ENCODE measurements around the gene SRPK3.
"Not testable (repeated sequence)": the region's sequence is repeated elsewhere in the genome, so short reads cannot be mapped to it uniquely, and the experiment has no call there.

SRPK3 gene

GRCh38 chrX:153780678-153781427, at the start of gene SRPK3:
Gene SRPK3 (plus strand): TSS chrX:153781041. CDS start chrX:153781087, 46 bp downstream.
- DNase-seq (ENCODE audit: extremely low read depth in 1 of 2, low read depth in 1 of 2) = no peak

GRCh38 chrX:153731117-153731844, 49.6 kb upstream of the SRPK3 start:
- no peak for DNase-seq (ENCODE audit: extremely low read depth in 1 of 2, low read depth in 1 of 2)

- no peak for DNase-seq (ENCODE audit: extremely low read depth in 1 of 2, low read depth in 1 of 2)
Measured at GRCh38 chrX:153731845-153732215, 49.0 kb upstream of the SRPK3 start.

- no peak for DNase-seq (ENCODE audit: extremely low read depth in 1 of 2, low read depth in 1 of 2)
Measured at GRCh38 chrX:153732401-153732800, 48.4 kb upstream of the SRPK3 start.

GRCh38 chrX:153733651-153734240, 47.1 kb upstream of the SRPK3 start:
- DNase-seq (ENCODE audit: extremely low read depth in 1 of 2, low read depth in 1 of 2) = no peak

- DNase-seq (ENCODE audit: extremely low read depth in 1 of 2, low read depth in 1 of 2) = no peak
Measured at GRCh38 chrX:153734871-153735270, 46.0 kb upstream of the SRPK3 start.

GRCh38 chrX:153735274-153735673, 45.6 kb upstream of the SRPK3 start:
- DNase-seq (ENCODE audit: extremely low read depth in 1 of 2, low read depth in 1 of 2) = no peak

- DNase-seq (ENCODE audit: extremely low read depth in 1 of 2, low read depth in 1 of 2) = no peak
Measured at GRCh38 chrX:153736071-153736820, 44.6 kb upstream of the SRPK3 start.

- DNase-seq (ENCODE audit: extremely low read depth in 1 of 2, low read depth in 1 of 2) = no peak
Measured at GRCh38 chrX:153736871-153737441, 43.9 kb upstream of the SRPK3 start.

GRCh38 chrX:153738056-153738605, 42.7 kb upstream of the SRPK3 start:
- no peak for DNase-seq (ENCODE audit: extremely low read depth in 1 of 2, low read depth in 1 of 2)

- no peak for DNase-seq (ENCODE audit: extremely low read depth in 1 of 2, low read depth in 1 of 2)
Measured at GRCh38 chrX:153739754-153740486, 40.9 kb upstream of the SRPK3 start.

GRCh38 chrX:153740631-153741222, 40.1 kb upstream of the SRPK3 start:
- no peak for DNase-seq (ENCODE audit: extremely low read depth in 1 of 2, low read depth in 1 of 2)

GRCh38 chrX:153741446-153741845, 39.4 kb upstream of the SRPK3 start:
- DNase-seq (ENCODE audit: extremely low read depth in 1 of 2, low read depth in 1 of 2) = no peak

GRCh38 chrX:153742111-153742510, 38.7 kb upstream of the SRPK3 start:
- not testable (repeated sequence) for DNase-seq (ENCODE audit: extremely low read depth in 1 of 2, low read depth in 1 of 2)

GRCh38 chrX:153742796-153743467, 37.9 kb upstream of the SRPK3 start:
- DNase-seq (ENCODE audit: extremely low read depth in 1 of 2, low read depth in 1 of 2) = not testable (repeated sequence)

- not testable (repeated sequence) for DNase-seq (ENCODE audit: extremely low read depth in 1 of 2, low read depth in 1 of 2)
Measured at GRCh38 chrX:153743468-153744209, 37.2 kb upstream of the SRPK3 start.

- DNase-seq (ENCODE audit: extremely low read depth in 1 of 2, low read depth in 1 of 2) = no peak
Measured at GRCh38 chrX:153744210-153745066, 36.4 kb upstream of the SRPK3 start.

All from stimulated activated CD8-positive, alpha-beta memory T cell treated with anti-CD3 and anti-CD28 coated beads, Interleukin-7, amount 100 ng/mL, for 48 hours (primary cell).